ENCODE results near the gene SEC14L1.

Gene SEC14L1

DNA sequence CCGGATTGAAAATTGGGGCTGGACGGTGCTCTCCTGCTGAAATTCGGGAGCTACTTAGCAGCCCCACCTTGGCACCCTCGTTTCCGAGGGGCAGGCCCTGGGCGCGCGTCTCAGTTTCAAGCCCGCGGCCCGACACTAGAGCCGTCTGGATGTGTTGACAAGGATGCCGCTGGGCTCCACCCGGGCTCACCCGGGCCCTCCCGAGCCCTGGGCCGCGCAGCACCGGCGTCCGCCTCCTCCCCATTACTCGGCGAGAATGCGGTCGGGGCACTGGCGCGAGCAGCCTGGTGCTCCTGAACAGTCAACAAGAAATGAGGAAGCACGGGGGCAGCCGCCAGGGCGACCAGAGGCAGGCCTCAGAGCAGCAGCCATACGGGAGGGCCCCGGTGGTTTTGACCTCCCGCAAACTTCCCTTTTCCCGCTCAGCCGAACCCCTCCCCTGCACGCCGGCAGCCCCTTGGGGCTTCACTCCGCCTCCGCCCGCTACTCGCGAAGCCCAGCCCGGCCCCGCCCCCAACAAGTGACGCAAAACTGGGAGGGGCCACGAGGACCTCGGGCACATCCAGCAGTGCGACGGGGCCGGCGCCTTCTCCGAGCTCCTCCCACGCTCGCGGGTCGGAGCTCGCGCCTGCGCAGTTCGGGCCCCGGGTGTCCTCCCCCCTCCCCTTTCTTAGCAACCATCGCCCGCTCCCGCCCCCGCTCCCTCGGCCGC lies 447 bp upstream of the SEC14L1 start:
- in situ Hi-C loops (cut with HindIII; ENCODE audit: low sequenced_read_pairs): no loop called here

DNA sequence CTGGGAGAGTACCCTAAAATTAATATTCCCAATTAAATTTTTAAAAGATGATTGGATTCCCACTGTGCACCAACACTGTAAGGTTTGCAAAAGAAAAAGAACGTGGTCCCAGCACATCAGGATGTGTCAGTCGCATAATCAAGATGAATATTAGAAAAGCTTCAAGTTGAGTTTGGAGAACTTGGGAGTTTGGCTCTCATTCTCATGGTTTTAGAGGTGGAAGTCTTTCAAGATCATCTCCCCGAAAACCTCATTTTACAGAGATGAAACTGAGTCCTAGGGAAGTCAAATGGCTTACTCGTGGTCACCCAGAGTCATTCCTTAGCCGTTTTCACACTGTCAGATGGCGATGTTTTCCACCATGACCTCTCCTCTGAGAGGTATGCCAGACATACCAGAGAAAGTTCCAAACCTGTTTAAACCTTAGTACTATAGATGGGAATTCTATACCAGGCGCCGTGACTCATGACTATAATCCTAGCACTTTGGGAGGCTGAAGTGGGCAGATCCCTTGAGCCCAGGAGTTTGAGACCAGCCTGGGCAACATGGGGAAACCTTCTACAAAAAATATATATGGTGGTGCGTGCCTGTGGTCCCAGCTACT lies 1.2 kb downstream of the SEC14L1 start:
- in situ Hi-C loops (cut with HindIII; ENCODE audit: low sequenced_read_pairs): no loop called here

DNA sequence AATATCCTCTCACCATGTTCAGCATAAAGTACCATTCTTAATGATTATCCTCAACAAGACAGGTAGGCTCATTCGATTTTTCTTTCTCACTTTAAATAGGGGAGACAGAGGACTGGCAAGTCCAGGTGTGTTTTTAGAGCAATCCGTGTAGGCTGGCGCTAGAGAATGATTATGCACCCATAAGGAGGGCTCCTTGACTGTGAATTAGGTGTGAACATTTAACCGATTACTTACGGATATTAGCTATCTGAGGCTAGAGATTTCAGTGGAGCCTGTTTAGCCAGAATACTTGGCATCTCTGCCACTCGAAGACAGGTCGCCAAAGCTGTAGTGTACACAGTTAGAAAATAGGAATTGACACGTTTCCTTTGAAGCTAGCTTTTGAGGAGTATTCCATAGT lies 1.9 kb downstream of the SEC14L1 start:
- in situ Hi-C loops (cut with HindIII; ENCODE audit: low sequenced_read_pairs): no loop called here

DNA sequence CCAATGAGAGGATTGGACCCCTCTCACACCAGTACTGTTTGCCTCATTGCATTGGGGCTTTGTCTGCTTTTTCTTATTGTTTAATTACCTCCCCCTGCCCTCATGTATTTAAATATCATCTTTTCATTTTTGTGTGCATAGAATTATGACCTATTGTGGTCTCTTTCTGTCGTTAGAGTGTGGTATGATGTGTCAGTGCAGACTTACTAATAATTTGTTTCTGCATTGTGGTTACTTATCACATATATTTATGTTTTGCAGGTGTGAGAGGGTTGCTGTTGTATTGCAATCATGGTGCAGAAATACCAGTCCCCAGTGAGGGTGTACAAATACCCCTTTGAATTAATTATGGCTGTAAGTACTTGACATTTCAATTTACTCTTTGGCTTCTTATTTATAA lies 2.5 kb downstream of the SEC14L1 start:
- in situ Hi-C loops (cut with HindIII; ENCODE audit: low sequenced_read_pairs): no loop called here

GRCh38 chr17:77144227-77144626 lies 3.5 kb downstream of the SEC14L1 start:
- in situ Hi-C loops (cut with HindIII; ENCODE audit: low sequenced_read_pairs): no loop called here

- in situ Hi-C loops (cut with HindIII; ENCODE audit: low sequenced_read_pairs): no loop called here
These were observed 4.4 kb downstream of the SEC14L1 start for GRCh38 chr17:77145224-77145611.

- in situ Hi-C loops (cut with HindIII; ENCODE audit: low sequenced_read_pairs): no loop called here
These were observed 5.0 kb downstream of the SEC14L1 start for GRCh38 chr17:77145612-77146245.

DNA sequence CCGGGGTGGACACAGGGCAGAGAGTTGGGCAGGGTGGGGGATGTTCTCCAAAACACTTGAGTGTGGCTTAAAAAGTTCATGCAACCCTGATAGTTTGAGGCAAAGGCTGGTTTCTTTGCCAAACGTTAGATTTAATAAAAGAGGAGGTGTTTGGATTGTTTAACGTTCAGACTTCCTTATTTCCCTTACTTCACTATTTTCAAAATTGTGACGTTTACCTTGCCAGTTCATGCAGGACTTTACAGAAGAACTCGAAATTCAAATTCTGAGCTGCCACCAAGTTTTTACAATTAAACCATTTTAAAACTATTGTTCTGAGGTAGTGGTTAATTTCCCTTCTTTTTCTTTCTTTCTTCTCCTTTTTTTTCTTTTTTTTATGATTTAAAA lies 5.5 kb downstream of the SEC14L1 start:
- in situ Hi-C loops (cut with HindIII; ENCODE audit: low sequenced_read_pairs): no loop called here

DNA sequence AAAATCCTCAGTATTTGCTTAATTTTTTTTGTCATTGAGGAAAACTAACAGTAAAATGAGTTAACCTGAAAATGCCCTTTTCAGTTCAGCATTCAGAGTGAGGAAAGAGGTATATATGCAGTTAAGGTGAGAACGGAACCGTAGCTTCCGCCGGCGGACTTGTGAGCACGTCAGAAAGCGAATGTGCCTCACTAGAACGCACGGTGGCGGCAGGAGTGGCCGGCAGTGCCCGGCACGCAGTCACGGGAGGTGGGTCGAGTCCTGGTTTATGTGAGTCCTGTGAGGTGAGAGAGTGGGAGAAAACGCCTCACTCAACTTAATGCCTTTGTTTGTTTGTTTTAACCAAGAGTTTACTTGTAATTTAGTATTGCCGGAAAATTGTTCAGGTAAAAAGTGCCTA lies 6.1 kb downstream of the SEC14L1 start:
- in situ Hi-C loops (cut with HindIII; ENCODE audit: low sequenced_read_pairs): no loop called here

DNA sequence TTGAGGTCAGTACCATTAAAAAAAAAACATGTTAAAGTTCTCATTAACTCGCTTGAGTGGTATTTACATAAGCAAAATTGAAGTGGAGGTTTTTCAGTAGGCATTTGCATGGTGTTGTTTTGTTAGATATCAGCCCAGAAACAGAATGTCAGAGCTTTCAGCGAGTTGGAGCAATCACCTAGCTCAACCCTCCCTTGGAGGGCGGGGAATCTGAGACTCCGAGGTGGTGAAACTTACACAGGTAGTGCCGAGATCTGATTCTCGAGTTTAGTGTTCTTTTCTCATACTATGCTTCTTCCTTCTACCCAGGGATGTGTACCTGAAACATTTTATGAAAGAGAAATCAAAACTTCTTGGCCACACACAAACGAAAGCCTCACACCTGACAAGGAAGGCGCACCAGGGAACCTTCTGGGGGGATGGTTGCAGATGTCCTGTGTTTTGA lies 6.6 kb downstream of the SEC14L1 start:
- in situ Hi-C loops (cut with HindIII; ENCODE audit: low sequenced_read_pairs): no loop called here

DNA sequence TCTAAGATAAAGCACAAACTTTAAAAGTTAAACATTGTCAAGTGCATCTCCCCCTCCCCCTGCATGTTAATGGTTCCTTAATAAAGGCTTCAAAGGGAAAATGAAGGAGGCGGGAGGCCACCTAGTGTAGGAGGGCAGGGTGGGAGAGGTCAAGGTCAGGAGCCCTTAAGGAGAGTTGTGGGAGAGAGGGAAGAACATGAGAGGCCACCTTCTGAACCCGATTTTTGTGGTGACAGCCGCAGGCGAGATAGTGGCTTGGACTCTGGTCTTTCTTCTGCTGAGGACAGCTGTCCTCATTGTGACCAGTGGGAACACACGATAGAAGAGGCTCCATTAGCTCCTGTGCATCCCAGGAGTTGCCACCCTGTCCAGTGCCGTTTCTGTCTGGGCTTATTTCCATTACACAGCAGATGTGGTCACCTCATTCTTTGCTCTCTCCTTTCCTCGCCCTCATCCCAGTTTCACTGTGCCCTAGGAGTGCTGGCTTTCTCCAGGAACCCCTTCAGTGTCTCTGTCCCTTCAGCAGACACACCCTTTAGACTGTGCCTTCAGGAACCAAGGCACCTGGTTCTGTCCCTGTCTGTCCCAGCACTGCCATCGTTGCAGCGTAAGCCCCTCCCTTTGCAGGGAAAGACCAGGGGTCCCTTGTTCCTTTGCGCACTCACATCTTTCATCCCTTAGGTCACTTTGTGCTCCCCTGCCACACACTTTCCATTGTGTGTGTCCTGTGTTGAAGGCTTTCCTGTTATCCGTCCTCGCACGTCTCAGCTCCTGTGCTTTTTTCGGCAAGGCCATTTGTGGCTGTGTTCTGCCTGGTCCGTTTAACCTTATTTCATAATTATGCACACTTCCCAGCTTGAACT lies 7.5 kb downstream of the SEC14L1 start:
- in situ Hi-C loops (cut with HindIII; ENCODE audit: low sequenced_read_pairs): no loop called here

- in situ Hi-C loops (cut with HindIII; ENCODE audit: low sequenced_read_pairs): no loop called here
These were observed 8.3 kb downstream of the SEC14L1 start for GRCh38 chr17:77148940-77149510.

DNA sequence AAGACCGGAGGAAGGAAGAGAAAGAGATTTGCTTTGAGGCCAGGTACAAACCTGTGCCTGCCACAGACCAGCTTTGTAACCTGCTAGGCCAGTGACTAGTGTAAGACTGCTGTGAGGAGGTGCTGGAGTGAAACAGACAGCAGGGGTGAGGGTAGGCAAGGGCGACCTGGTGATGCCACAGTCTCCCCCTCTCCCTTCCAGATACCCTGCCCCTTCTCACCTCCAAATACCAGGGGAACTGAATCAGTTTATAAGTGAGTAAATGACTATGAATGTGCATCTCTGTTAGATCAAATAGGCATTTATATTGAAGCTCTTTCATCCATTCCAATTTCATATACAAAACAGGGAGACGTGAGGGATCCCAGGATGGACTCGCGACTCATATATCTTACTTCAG lies 9.4 kb downstream of the SEC14L1 start:
- in situ Hi-C loops (cut with HindIII; ENCODE audit: low sequenced_read_pairs): loop anchor here (25.0 kb wide), 1 partner anchor 413 kb away; the partner anchor contains the start of genes JMJD6, METTL23, MFSD11 and SRSF2

- in situ Hi-C loops (cut with HindIII; ENCODE audit: low sequenced_read_pairs): loop anchor here (25.0 kb wide), 1 partner anchor 414 kb away; the partner anchor contains the start of genes JMJD6, METTL23, MFSD11 and SRSF2
These were observed 10.4 kb downstream of the SEC14L1 start for GRCh38 chr17:77151186-77151585.

DNA sequence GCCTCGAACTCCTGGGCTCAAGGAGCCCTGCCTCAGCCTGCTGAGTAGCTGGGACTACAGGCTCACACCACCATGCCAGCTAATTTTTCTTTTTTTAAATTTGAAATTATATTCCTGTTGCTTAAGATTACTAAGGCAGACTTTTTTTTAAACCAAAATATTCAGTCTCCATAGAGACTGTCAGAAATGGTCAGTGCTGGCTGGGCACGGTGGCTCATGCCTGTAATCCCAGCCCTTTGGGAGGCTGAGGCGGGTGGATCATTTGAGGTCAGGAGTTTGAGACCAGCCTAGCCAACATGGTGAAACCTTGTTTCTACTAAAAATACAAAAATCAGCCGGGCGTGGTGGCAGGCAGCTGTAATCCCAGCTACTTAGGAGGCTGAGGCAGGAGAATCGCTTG lies 11.3 kb downstream of the SEC14L1 start:
- in situ Hi-C loops (cut with HindIII; ENCODE audit: low sequenced_read_pairs): loop anchor here (25.0 kb wide), 1 partner anchor 415 kb away; the partner anchor contains the start of genes JMJD6, METTL23, MFSD11 and SRSF2

- in situ Hi-C loops (cut with HindIII; ENCODE audit: low sequenced_read_pairs): loop anchor here (25.0 kb wide), 1 partner anchor 416 kb away; the partner anchor contains the start of genes JMJD6, METTL23, MFSD11 and SRSF2
These were observed 12.7 kb downstream of the SEC14L1 start for GRCh38 chr17:77153472-77153871.

GRCh38 chr17:77153999-77154586 lies 13.3 kb downstream of the SEC14L1 start:
- in situ Hi-C loops (cut with HindIII; ENCODE audit: low sequenced_read_pairs): loop anchor here (25.0 kb wide), 1 partner anchor 417 kb away; the partner anchor contains the start of genes JMJD6, METTL23, MFSD11 and SRSF2

GRCh38 chr17:77155125-77155524 lies 14.4 kb downstream of the SEC14L1 start:
- in situ Hi-C loops (cut with HindIII; ENCODE audit: low sequenced_read_pairs): loop anchor here (5.0 to 25.0 kb wide), 2 partner anchors 38 to 418 kb away; partner anchors contain the start of genes JMJD6, METTL23, MFSD11 and SRSF2

DNA sequence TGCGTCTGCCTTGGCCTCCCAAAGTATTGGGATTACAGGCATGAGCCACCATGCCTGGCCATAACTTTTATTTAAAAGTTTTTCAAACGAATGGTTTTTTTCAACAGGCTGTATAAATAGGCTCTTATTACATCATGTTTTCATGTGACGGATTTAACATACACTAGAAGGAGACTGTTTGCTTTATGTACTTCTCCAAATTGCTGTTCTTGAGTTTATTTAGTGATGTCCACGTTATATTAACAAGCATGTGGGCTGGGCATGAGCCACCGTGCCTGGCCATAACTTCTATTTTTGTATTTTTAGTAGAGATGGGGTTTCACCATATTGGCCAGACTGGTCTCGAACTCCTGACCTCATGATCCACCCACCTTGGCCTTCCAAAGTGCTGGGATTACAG lies 17.0 kb downstream of the SEC14L1 start:
- in situ Hi-C loops (cut with HindIII; ENCODE audit: low sequenced_read_pairs): loop anchor here (5.0 to 25.0 kb wide), 2 partner anchors 40 to 420 kb away; partner anchors contain the start of genes JMJD6, METTL23, MFSD11 and SRSF2

Data from endothelial cell of hepatic sinusoid (primary cell).